ENCODE data around the gene LRMDA.

GRCh38 chr10:75995041-75995430, 563.6 kb downstream of the LRMDA start:
- TF ChIP-seq, protein P1, sequence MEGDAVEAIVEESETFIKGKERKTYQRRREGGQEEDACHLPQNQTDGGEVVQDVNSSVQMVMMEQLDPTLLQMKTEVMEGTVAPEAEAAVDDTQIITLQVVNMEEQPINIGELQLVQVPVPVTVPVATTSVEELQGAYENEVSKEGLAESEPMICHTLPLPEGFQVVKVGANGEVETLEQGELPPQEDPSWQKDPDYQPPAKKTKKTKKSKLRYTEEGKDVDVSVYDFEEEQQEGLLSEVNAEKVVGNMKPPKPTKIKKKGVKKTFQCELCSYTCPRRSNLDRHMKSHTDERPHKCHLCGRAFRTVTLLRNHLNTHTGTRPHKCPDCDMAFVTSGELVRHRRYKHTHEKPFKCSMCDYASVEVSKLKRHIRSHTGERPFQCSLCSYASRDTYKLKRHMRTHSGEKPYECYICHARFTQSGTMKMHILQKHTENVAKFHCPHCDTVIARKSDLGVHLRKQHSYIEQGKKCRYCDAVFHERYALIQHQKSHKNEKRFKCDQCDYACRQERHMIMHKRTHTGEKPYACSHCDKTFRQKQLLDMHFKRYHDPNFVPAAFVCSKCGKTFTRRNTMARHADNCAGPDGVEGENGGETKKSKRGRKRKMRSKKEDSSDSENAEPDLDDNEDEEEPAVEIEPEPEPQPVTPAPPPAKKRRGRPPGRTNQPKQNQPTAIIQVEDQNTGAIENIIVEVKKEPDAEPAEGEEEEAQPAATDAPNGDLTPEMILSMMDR (IDR thresholded peaks at IDR 0.05), result no peak
- TF ChIP-seq POLR2A (IDR thresholded peaks at IDR 0.05) (no peak), POLR2AphosphoS5 (IDR thresholded peaks at IDR 0.05) (no peak)
